Measurements from ENCODE around the gene TTC7B. TPM values are rescaled to one million over a fixed set of nuclear protein-coding genes. Genes with fewer than 3 reads are reported as not detected.

The TTC7B gene
- total and polyA plus RNA-seq, 2 experiments from 2014 or later: 68.1 to 75.8 TPM

DNA sequence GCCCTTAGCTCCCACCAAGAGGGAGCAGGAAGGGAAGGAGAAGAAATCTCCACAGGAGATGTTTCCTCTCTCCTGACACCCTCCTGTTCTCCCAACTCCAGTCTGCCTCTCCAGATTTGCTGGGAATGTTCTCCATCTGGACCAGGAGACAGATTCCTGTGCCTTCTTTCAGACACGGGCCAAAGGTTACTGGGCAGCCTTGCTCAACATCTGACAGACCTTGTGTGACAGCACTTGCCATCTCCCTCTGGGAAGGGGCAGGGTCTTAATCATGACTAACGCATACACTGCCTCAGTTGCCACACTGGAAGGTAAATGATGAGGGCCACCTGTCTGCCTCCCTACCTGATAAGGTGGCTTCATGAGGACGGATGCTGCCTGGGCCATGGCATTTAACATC, 2.5 kb upstream of the TTC7B start:
- no peaks in the 10 kb centered on the region for H3K27me3 ChIP-seq
- peaks cover 8% of the 10 kb centered on the region for H3K4me1 ChIP-seq (ENCODE audit: low read depth)
- TF ChIP-seq, protein P1, sequence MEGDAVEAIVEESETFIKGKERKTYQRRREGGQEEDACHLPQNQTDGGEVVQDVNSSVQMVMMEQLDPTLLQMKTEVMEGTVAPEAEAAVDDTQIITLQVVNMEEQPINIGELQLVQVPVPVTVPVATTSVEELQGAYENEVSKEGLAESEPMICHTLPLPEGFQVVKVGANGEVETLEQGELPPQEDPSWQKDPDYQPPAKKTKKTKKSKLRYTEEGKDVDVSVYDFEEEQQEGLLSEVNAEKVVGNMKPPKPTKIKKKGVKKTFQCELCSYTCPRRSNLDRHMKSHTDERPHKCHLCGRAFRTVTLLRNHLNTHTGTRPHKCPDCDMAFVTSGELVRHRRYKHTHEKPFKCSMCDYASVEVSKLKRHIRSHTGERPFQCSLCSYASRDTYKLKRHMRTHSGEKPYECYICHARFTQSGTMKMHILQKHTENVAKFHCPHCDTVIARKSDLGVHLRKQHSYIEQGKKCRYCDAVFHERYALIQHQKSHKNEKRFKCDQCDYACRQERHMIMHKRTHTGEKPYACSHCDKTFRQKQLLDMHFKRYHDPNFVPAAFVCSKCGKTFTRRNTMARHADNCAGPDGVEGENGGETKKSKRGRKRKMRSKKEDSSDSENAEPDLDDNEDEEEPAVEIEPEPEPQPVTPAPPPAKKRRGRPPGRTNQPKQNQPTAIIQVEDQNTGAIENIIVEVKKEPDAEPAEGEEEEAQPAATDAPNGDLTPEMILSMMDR (IDR thresholded peaks at IDR 0.05; ENCODE audit: low read depth, low read length): no peak
- no peaks in the 10 kb centered on the region for H3K36me3 ChIP-seq
- H3K27ac ChIP-seq: no peak overlapping the region
- no peaks in the 10 kb centered on the region for H3K9me3 ChIP-seq (ENCODE audit: low read depth)
- no peak overlapping the region for H3K4me3 ChIP-seq
- DNase-seq (ENCODE audit: low read depth in 1 of 2, low spot score in 1 of 2): no peak

DNA sequence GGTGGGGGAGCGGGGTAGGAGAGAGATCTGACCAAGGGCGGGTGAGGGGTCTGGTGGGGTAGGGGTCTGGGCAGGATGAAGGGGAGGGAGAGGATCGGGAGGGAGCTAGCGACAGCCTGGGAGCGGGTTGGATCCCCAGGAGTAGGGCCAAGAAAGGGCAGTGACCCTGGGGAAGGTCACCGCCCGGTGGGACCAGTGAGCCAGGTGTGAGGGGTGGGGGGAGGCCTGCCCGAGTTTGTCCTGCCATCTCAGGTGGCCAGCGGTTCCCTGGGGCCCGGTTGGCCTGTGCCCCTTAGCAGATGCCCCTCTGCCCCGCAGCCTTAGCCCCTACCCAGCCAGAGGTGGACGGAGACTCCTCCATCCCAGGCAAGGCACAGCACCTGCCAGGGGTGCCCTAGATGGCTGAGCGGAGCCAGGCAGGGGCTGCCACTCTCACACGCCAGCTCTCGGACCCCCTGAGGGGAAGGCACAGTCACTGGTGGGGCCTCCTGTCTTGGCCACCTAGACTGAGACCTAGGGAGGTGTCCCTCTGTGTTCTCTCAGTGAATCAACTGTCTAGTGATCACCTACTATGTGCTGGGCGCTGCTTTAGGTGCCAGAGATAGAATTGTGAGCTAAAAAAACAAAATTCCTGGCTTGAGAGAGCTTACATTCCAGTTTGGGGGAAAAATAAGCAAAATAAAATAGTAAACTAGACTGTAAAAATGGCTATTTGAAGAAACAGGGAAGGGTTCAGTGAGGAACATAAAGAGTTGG, 629 bp upstream of the TTC7B start:
- H3K36me3 ChIP-seq: no peaks in the 10 kb centered on the region
- TF ChIP-seq, protein P1 (IDR thresholded peaks at IDR 0.05; ENCODE audit: low read depth, low read length): no peak
- H3K9me3 ChIP-seq (ENCODE audit: low read depth): no peaks in the 10 kb centered on the region
- H3K4me1 ChIP-seq (ENCODE audit: low read depth): peaks cover 10% of the 10 kb centered on the region
- peak overlapping the region; percentile 13 for H3K4me3 ChIP-seq
- H3K27me3 ChIP-seq: no peaks in the 10 kb centered on the region
- no peak for DNase-seq (ENCODE audit: low read depth in 1 of 2, low spot score in 1 of 2)
- no peak overlapping the region for H3K27ac ChIP-seq

GRCh38 chr14:90815572-90815821, 733 bp downstream of the TTC7B start:
- TF ChIP-seq, protein P1 (IDR thresholded peaks at IDR 0.05; ENCODE audit: low read depth, low read length): no peak
- Histone ChIP-seq H3K4me3 (peak overlapping the region; percentile 81), H3K36me3 (no peaks in the 10 kb centered on the region), H3K27ac (no peak overlapping the region), H3K9me3 (ENCODE audit: low read depth) (no peaks in the 10 kb centered on the region), H3K4me1 (ENCODE audit: low read depth) (peaks cover 10% of the 10 kb centered on the region), H3K27me3 (no peaks in the 10 kb centered on the region)
- no peak for DNase-seq (ENCODE audit: low read depth in 1 of 2, low spot score in 1 of 2)

- no peaks in the 10 kb centered on the region for H3K9me3 ChIP-seq (ENCODE audit: low read depth)
- H3K36me3 ChIP-seq: no peaks in the 10 kb centered on the region
- TF ChIP-seq, protein P1 (IDR thresholded peaks at IDR 0.05; ENCODE audit: low read depth, low read length): no peak
- peak overlapping the region; percentile 81 for H3K4me3 ChIP-seq
- no peak overlapping the region for H3K27ac ChIP-seq
- peaks cover 10% of the 10 kb centered on the region for H3K4me1 ChIP-seq (ENCODE audit: low read depth)
- H3K27me3 ChIP-seq: no peaks in the 10 kb centered on the region
- DNase-seq (ENCODE audit: low read depth in 1 of 2, low spot score in 1 of 2): no peak
Measured at GRCh38 chr14:90814806-90815571, 1.2 kb downstream of the TTC7B start.

DNA sequence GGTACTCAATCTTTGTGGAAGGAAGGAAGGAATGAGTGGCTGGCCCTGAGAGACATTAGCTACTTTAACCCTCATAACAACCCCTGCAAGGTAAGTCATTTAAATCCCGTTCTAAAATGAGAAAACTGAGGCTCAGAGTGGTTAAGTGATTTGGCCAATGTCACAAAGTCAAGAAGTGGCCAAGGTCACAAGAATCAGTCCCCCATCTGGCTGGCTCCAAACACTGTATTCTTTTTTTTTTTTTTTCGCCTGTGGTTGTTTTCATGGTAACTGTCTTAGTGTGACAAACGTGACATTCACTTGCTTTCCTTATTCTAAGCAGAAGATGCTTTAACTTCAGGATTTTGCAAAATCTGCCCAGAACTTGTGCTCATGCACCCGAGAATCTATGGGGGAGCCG, 2.8 kb downstream of the TTC7B start:
- Histone ChIP-seq H3K4me3 (no peak overlapping the region), H3K36me3 (no peaks in the 10 kb centered on the region), H3K27me3 (no peaks in the 10 kb centered on the region), H3K4me1 (ENCODE audit: low read depth) (peaks cover 10% of the 10 kb centered on the region), H3K9me3 (ENCODE audit: low read depth) (no peaks in the 10 kb centered on the region), H3K27ac (no peak overlapping the region)
- DNase-seq (ENCODE audit: low read depth in 1 of 2, low spot score in 1 of 2): no peak
- TF ChIP-seq, protein P1 (IDR thresholded peaks at IDR 0.05; ENCODE audit: low read depth, low read length): no peak

All from cardiac muscle cell (in vitro differentiated cells and primary cell).